DOHH2 (cell line): ENCODE data around the gene GNPTG.
A peak's percentile ranks its signal among the peaks of the same experiment; 100 is the strongest.

Experiments
- H3F3A ChIP-seq: fragments of 200-600 bp; sonication (generic), shearing (Covaris generic); 2 replicates; pipeline ENCODE4 v1.6.0; 2016; ENCODE audit warnings: antibody characterized with exemption, mild to moderate bottlenecking; ENCODE audit not compliant: control insufficient read depth, insufficient read depth
- H3K27ac ChIP-seq: fragments of 200-600 bp; sonication (generic); 2 replicates; pipeline ENCODE4 v1.5.1; 2014; ENCODE audit warnings: low read depth, mild to moderate bottlenecking, low read length, moderate library complexity
- H3K27me3 ChIP-seq: fragments of 200-600 bp; sonication (generic); 2 replicates; pipeline ENCODE4 v1.6.1; 2014; ENCODE audit warnings: mild to moderate bottlenecking, low read length, mixed read lengths; ENCODE audit not compliant: control insufficient read depth
- H3K36me3 ChIP-seq: fragments of 200-600 bp; sonication (generic); 2 replicates; pipeline ENCODE4 v1.6.1; 2014; ENCODE audit warnings: mild to moderate bottlenecking, low read length, moderate library complexity, mixed read lengths; ENCODE audit not compliant: control insufficient read depth
- H3K4me1 ChIP-seq: fragments of 200-600 bp; sonication (generic); 2 replicates; pipeline ENCODE4 v1.6.1; 2014; ENCODE audit warnings: mild to moderate bottlenecking, low read length, mixed read lengths; ENCODE audit not compliant: control insufficient read depth
- H3K4me2 ChIP-seq: fragments of 200-600 bp; sonication (generic); 2 replicates; pipeline ENCODE4 v1.6.0; 2014; ENCODE audit warnings: mild to moderate bottlenecking, low read length, moderate library complexity
- H3K4me3 ChIP-seq: fragments of 200-600 bp; sonication (generic); 2 replicates; pipeline ENCODE4 v1.5.1; 2014; ENCODE audit warnings: mild to moderate bottlenecking, low read length, mixed read lengths
- H3K79me2 ChIP-seq: fragments of 200-600 bp; sonication (generic); 2 replicates; pipeline ENCODE4 v1.6.1; 2014; ENCODE audit warnings: mild to moderate bottlenecking, low read length, mixed read lengths; ENCODE audit not compliant: control insufficient read depth
- H3K9me2 ChIP-seq: fragments of 200-600 bp; sonication (generic); replicated peaks from 2 replicates; pipeline ENCODE4 v1.6.1; 2014; ENCODE audit warnings: mild to moderate bottlenecking, low read length, mixed read lengths; ENCODE audit not compliant: control insufficient read depth
- H3K9me3 ChIP-seq: fragments of 200-600 bp; sonication (generic); 2 replicates; pipeline ENCODE4 v1.6.1; 2014; ENCODE audit warnings: antibody characterized with exemption, low read length, mixed read lengths; ENCODE audit not compliant: control insufficient read depth, insufficient read depth
- H4K20me1 ChIP-seq: fragments of 200-600 bp; sonication (generic); 2 replicates; pipeline ENCODE4 v1.6.0; 2014; ENCODE audit warnings: low read depth, mild to moderate bottlenecking, antibody characterized with exemption, low read length, moderate library complexity; ENCODE audit not compliant: control insufficient read depth, insufficient read depth
- CTCF ChIP-seq: fragments of 200-600 bp; sonication (generic); IDR thresholded peaks from one replicate; pipeline ENCODE4 v1.5.1; 2014; ENCODE audit warnings: antibody characterized with exemption, mild to moderate bottlenecking, low read depth, low read length; ENCODE audit not compliant: poor library complexity, severe bottlenecking
- EZH2phosphoT487 ChIP-seq: fragments of 200-600 bp; sonication (generic); IDR thresholded peaks from 2 replicates; pipeline ENCODE4 v1.6.1; 2017; ENCODE audit warnings: borderline replicate concordance, mild to moderate bottlenecking, antibody characterized with exemption, low read length, moderate library complexity, mixed read lengths

The GNPTG gene

GRCh38 chr16:1335211-1335971, 16.3 kb upstream of the GNPTG start:
- Histone ChIP-seq H4K20me1 (peaks cover 3% of the 10 kb centered on the region; the same call in 1 of the 2 replicates), H3K36me3 (no peaks in the 10 kb centered on the region), H3K4me3 (no peak overlapping the region), H3K4me2 (no peak overlapping the region), H3K9me3 (peaks cover 8% of the 10 kb centered on the region; the same call in 1 of the 2 replicates), H3K9me2 (no peaks in the 10 kb centered on the region), H3K27me3 (peaks cover 33% of the 10 kb centered on the region), H3F3A (no peaks in the 10 kb centered on the region), H3K79me2 (no peaks in the 10 kb centered on the region), H3K27ac (no peak overlapping the region), H3K4me1 (peaks cover 19% of the 10 kb centered on the region)
- TF ChIP-seq EZH2phosphoT487 (no peak), CTCF (no peak)

- H3K4me2 ChIP-seq: no peak overlapping the region
Measured at GRCh38 chr16:1335996-1336395, 15.7 kb upstream of the GNPTG start.

DNA sequence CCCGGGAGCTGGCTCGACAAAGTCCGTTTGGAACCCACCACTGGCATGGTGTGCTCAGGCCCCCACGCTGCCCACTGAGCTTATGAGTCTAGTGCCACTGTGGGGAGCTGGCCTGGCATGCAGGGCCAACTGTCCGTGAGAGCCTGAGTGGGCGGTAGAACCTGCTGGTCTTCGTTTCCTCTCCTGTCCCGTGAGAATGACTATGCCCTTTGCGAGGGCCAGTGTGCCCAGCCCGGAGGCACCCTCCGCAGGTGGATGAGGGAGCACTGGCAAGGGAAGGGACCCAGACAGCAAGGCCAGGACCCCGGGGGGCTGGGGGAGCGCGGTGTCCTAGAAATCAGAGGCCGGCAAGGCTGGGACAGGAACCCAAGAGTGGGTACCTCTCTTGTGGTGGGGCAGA, 15.1 kb upstream of the GNPTG start:
- Histone ChIP-seq H3K9me2 (no peaks in the 10 kb centered on the region), H3K36me3 (no peaks in the 10 kb centered on the region), H4K20me1 (peaks cover 3% of the 10 kb centered on the region; the same call in 1 of the 2 replicates), H3K4me2 (no peak overlapping the region), H3K27me3 (peaks cover 31% of the 10 kb centered on the region), H3K4me3 (no peak overlapping the region), H3F3A (no peaks in the 10 kb centered on the region), H3K9me3 (peaks cover 6% of the 10 kb centered on the region; the same call in 1 of the 2 replicates), H3K4me1 (peaks cover 15% of the 10 kb centered on the region), H3K79me2 (no peaks in the 10 kb centered on the region), H3K27ac (no peak overlapping the region)
- no peak for TF ChIP-seq EZH2phosphoT487
- TF ChIP-seq CTCF: no peak

More at GRCh38 chr16:1335996-1336395, 15.7 kb upstream of the GNPTG start:
- Histone ChIP-seq H3K4me3 (no peak overlapping the region), H3K4me1 (peaks cover 19% of the 10 kb centered on the region), H3F3A (no peaks in the 10 kb centered on the region), H3K27ac (no peak overlapping the region), H3K27me3 (peaks cover 33% of the 10 kb centered on the region), H3K9me2 (no peaks in the 10 kb centered on the region), H3K9me3 (peaks cover 6% of the 10 kb centered on the region; the same call in 1 of the 2 replicates), H4K20me1 (peaks cover 3% of the 10 kb centered on the region; the same call in 1 of the 2 replicates), H3K36me3 (no peaks in the 10 kb centered on the region), H3K79me2 (no peaks in the 10 kb centered on the region)
- no peak for TF ChIP-seq EZH2phosphoT487
- peak; percentile 14 for TF ChIP-seq CTCF
